GM12892 (cell line): Measurements from ENCODE around the gene MICAL3.

Experiments
- POLR2A ChIP-seq: IDR thresholded peaks from 2 replicates; pipeline ENCODE4 v1.6.1; 2011; ENCODE audit warnings: low read depth, low read length, control low read depth
- TAF1 ChIP-seq: IDR thresholded peaks from 2 replicates; pipeline ENCODE4 v1.6.1; 2011; ENCODE audit warnings: low read depth, mild to moderate bottlenecking, control low read depth, low read length, borderline replicate concordance

GRCh38 chr22:17903564-17904295 lies 120.6 kb downstream of the MICAL3 start:
- TF ChIP-seq POLR2A (no peak), TAF1 (no peak)
